GM12878 (cell line): Measurements from ENCODE around the gene CHMP4A. TPM values are rescaled to one million over a fixed set of nuclear protein-coding genes. Genes with fewer than 3 reads are reported as not detected.

Experiments used
- ATF7 ChIP-seq: fragments of 450-650 bp; IDR thresholded peaks from 2 replicates; pipeline ENCODE4 v1.6.1; 2016; ENCODE audit warnings: low read depth, mild to moderate bottlenecking
- ESRRA ChIP-seq: IDR thresholded peaks from 2 replicates; pipeline ENCODE4 v1.6.1; 2012; ENCODE audit warnings: mild to moderate bottlenecking, low read length, improper control_type of control experiment
- MTA2 ChIP-seq: fragments of 450-650 bp; IDR thresholded peaks from 2 replicates; pipeline ENCODE4 v1.6.1; 2016; ENCODE audit warnings: low read depth, mild to moderate bottlenecking, moderate library complexity
- NFXL1 ChIP-seq: fragments of 450-650 bp; IDR thresholded peaks from 2 replicates; pipeline ENCODE4 v1.6.1; 2017; ENCODE audit warnings: antibody characterized with exemption, mild to moderate bottlenecking, borderline replicate concordance
- PML ChIP-seq: IDR thresholded peaks from 2 replicates; pipeline ENCODE4 v1.6.1; 2012; ENCODE audit warnings: low read length, inconsistent platforms
- RCOR1 ChIP-seq: conservative IDR thresholded peaks from 2 replicates; pipeline ENCODE4 v1.6.1; 2012; ENCODE audit warnings: low read depth, low read length, improper control_type of control experiment
- SMAD5 ChIP-seq: IDR thresholded peaks from 2 replicates; pipeline ENCODE4 v1.6.1; 2016; ENCODE audit warnings: antibody characterized with exemption, low read depth
- SREBF1 ChIP-seq: IDR thresholded peaks from 2 replicates; pipeline ENCODE4 v1.6.1; 2012; ENCODE audit warnings: mild to moderate bottlenecking, low read length
- STAT1 ChIP-seq: fragments of 450-650 bp; conservative IDR thresholded peaks from 2 replicates; pipeline ENCODE4 v1.6.1; 2014; ENCODE audit warnings: antibody characterized with exemption, mild to moderate bottlenecking
- ZSCAN29 ChIP-seq: fragments of 450-650 bp; IDR thresholded peaks from 2 replicates; pipeline ENCODE4 v1.6.1; 2017; ENCODE audit warnings: mild to moderate bottlenecking, moderate library complexity
- polyA plus RNA-seq, 11 experiments: library from polyadenylated mRNA; depleted of rRNA in 4 of 11; unstranded in 6 of 11; stranded (reverse) in 5 of 11; fragments of >200 nt; fragmentation: Nextera tagmentation in 4 of 11; fragmentation: Illumina TruSeq in 1 of 11; extraction: Ambion mirVana in 4 of 11; extraction: Trizol in 1 of 11; gene quantifications; 1 replicate in 1 of 11; 2 replicates in 10 of 11; pipeline versions ENCODE4 v1.2.1 to v1.2.3, GENCODE V29; 2011 to 2016; ENCODE audit warnings: inconsistent platforms in 2 of 11, missing spikeins in 2 of 11, low read depth in 1 of 11
- total RNA-seq, 4 experiments: library from RNA; depleted of rRNA in 3 of 4; stranded (reverse); fragments of >200 nt in 3 of 4; fragmentation: Illumina TruSeq in 1 of 4; extraction: Trizol in 1 of 4; gene quantifications; 2 replicates each; pipeline versions ENCODE4 v1.2.1 to v1.2.3, GENCODE V29; 2013 to 2021
- TF ChIP-seq, protein P1 (sequence below): fragments of 450-650 bp; IDR thresholded peaks from 2 replicates; pipeline ENCODE4 v1.6.1; 2017; ENCODE audit warnings: mild to moderate bottlenecking, moderate library complexity
- TF ChIP-seq, protein P2 (sequence below): fragments of 450-650 bp; IDR thresholded peaks from 2 replicates; pipeline ENCODE4 v1.6.1; 2017; ENCODE audit warnings: mild to moderate bottlenecking
- TF ChIP-seq, protein P3 (sequence below): fragments of 450-650 bp; IDR thresholded peaks from 2 replicates; pipeline ENCODE4 v1.6.1; 2017; ENCODE audit warnings: mild to moderate bottlenecking, low read depth, inconsistent platforms; ENCODE audit not compliant: poor library complexity, severe bottlenecking
- TF ChIP-seq, protein P4 (sequence below): IDR thresholded peaks from 2 replicates; pipeline ENCODE4 v1.6.1; 2011; ENCODE audit warnings: borderline replicate concordance, low read depth, mild to moderate bottlenecking, moderate library complexity, mixed read lengths, low read length; ENCODE audit not compliant: insufficient read depth; ENCODE audit errors: extremely low read length
- TF ChIP-seq, protein P5 (sequence below): IDR thresholded peaks from 2 replicates; pipeline ENCODE4 v1.6.1; 2011; ENCODE audit warnings: low read depth, mild to moderate bottlenecking, low read length, moderate library complexity, borderline replicate concordance; ENCODE audit errors: extremely low read depth
- TF ChIP-seq, protein P6 (sequence below): fragments of 450-650 bp; IDR thresholded peaks from 2 replicates; pipeline ENCODE4 v1.6.1; 2017; ENCODE audit warnings: antibody characterized with exemption, mild to moderate bottlenecking, moderate library complexity

Gene CHMP4A
- total and polyA plus RNA-seq, 10 of the 15 experiments (the other 5 are each of a cell fraction or from before 2014, with no cell fraction given), result 35.5 to 151 (median 84.7) TPM

DNA sequence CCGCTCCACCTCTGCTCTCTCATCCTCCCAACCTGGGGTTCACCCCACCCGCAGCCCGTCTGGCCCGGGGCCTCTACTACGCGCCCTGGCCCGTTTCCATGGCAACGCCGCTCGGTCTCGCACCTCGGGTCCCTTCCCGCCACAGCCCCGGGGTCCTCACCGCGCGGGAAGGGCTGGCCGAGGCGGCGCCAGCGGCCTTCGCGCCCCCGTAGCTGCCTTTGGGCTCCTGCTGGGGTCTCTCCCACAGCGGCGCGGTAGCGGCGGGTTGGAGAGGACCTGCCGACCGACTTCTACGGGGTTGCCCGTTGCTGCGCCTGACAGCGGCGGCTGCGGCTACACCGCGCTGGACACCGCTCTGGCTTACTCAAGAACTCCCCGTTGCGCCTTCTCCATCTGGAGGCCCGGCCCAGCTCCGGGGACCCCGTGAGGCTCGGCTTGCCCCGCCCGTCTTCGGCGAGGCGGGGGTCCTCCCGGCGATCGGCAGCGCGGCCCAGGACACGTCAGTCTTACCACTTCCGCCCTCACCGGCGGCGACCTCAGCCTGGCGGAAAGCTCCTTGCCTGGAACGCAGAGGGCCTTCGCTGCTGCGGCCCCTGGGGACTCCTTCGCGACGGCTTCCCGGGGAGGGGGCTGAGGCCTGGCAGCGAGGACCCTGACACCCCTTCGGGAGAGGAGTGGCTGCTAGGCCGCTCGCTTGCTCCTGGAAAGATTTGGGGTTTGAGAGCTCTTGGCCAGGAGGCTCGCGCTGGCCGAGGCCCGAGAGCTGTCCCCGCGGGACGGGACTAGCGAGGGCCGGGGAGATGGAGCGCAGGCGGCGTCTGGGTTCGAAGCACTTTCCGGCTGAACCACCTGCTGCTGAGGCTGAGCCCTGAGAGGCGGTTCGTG, 17.9 kb downstream of the CHMP4A start, which contains the start of gene TM9SF1 (continued):
- TF ChIP-seq, protein P1, sequence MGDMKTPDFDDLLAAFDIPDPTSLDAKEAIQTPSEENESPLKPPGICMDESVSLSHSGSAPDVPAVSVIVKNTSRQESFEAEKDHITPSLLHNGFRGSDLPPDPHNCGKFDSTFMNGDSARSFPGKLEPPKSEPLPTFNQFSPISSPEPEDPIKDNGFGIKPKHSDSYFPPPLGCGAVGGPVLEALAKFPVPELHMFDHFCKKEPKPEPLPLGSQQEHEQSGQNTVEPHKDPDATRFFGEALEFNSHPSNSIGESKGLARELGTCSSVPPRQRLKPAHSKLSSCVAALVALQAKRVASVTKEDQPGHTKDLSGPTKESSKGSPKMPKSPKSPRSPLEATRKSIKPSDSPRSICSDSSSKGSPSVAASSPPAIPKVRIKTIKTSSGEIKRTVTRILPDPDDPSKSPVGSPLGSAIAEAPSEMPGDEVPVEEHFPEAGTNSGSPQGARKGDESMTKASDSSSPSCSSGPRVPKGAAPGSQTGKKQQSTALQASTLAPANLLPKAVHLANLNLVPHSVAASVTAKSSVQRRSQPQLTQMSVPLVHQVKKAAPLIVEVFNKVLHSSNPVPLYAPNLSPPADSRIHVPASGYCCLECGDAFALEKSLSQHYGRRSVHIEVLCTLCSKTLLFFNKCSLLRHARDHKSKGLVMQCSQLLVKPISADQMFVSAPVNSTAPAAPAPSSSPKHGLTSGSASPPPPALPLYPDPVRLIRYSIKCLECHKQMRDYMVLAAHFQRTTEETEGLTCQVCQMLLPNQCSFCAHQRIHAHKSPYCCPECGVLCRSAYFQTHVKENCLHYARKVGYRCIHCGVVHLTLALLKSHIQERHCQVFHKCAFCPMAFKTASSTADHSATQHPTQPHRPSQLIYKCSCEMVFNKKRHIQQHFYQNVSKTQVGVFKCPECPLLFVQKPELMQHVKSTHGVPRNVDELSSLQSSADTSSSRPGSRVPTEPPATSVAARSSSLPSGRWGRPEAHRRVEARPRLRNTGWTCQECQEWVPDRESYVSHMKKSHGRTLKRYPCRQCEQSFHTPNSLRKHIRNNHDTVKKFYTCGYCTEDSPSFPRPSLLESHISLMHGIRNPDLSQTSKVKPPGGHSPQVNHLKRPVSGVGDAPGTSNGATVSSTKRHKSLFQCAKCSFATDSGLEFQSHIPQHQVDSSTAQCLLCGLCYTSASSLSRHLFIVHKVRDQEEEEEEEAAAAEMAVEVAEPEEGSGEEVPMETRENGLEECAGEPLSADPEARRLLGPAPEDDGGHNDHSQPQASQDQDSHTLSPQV, result peak; percentile 73; the same call in 1 of the 2 replicates
- TF ChIP-seq, protein P2, sequence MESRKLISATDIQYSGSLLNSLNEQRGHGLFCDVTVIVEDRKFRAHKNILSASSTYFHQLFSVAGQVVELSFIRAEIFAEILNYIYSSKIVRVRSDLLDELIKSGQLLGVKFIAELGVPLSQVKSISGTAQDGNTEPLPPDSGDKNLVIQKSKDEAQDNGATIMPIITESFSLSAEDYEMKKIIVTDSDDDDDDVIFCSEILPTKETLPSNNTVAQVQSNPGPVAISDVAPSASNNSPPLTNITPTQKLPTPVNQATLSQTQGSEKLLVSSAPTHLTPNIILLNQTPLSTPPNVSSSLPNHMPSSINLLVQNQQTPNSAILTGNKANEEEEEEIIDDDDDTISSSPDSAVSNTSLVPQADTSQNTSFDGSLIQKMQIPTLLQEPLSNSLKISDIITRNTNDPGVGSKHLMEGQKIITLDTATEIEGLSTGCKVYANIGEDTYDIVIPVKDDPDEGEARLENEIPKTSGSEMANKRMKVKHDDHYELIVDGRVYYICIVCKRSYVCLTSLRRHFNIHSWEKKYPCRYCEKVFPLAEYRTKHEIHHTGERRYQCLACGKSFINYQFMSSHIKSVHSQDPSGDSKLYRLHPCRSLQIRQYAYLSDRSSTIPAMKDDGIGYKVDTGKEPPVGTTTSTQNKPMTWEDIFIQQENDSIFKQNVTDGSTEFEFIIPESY, result peak; percentile 85; the same call in 1 of the 2 replicates
- TF ChIP-seq ZSCAN29 (no peak), NFXL1 (no peak), STAT1 (peak; percentile 92; the same call in 1 of the 2 replicates), SREBF1 (no peak), MTA2 (no peak), ATF7 (0 out of 2 replicates have a peak, but pooled peaks have one; percentile 54), SMAD5 (no peak; the same call in 1 of the 2 replicates), ESRRA (no peak), RCOR1 (no peak), PML (no peak)
- TF ChIP-seq, protein P3, sequence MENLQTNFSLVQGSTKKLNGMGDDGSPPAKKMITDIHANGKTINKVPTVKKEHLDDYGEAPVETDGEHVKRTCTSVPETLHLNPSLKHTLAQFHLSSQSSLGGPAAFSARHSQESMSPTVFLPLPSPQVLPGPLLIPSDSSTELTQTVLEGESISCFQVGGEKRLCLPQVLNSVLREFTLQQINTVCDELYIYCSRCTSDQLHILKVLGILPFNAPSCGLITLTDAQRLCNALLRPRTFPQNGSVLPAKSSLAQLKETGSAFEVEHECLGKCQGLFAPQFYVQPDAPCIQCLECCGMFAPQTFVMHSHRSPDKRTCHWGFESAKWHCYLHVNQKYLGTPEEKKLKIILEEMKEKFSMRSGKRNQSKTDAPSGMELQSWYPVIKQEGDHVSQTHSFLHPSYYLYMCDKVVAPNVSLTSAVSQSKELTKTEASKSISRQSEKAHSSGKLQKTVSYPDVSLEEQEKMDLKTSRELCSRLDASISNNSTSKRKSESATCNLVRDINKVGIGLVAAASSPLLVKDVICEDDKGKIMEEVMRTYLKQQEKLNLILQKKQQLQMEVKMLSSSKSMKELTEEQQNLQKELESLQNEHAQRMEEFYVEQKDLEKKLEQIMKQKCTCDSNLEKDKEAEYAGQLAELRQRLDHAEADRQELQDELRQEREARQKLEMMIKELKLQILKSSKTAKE, result no peak
- TF ChIP-seq, protein P4, sequence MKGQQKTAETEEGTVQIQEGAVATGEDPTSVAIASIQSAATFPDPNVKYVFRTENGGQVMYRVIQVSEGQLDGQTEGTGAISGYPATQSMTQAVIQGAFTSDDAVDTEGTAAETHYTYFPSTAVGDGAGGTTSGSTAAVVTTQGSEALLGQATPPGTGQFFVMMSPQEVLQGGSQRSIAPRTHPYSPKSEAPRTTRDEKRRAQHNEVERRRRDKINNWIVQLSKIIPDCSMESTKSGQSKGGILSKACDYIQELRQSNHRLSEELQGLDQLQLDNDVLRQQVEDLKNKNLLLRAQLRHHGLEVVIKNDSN, result no peak
- TF ChIP-seq, protein P5, sequence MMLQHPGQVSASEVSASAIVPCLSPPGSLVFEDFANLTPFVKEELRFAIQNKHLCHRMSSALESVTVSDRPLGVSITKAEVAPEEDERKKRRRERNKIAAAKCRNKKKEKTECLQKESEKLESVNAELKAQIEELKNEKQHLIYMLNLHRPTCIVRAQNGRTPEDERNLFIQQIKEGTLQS, result no peak
- TF ChIP-seq, protein P6, sequence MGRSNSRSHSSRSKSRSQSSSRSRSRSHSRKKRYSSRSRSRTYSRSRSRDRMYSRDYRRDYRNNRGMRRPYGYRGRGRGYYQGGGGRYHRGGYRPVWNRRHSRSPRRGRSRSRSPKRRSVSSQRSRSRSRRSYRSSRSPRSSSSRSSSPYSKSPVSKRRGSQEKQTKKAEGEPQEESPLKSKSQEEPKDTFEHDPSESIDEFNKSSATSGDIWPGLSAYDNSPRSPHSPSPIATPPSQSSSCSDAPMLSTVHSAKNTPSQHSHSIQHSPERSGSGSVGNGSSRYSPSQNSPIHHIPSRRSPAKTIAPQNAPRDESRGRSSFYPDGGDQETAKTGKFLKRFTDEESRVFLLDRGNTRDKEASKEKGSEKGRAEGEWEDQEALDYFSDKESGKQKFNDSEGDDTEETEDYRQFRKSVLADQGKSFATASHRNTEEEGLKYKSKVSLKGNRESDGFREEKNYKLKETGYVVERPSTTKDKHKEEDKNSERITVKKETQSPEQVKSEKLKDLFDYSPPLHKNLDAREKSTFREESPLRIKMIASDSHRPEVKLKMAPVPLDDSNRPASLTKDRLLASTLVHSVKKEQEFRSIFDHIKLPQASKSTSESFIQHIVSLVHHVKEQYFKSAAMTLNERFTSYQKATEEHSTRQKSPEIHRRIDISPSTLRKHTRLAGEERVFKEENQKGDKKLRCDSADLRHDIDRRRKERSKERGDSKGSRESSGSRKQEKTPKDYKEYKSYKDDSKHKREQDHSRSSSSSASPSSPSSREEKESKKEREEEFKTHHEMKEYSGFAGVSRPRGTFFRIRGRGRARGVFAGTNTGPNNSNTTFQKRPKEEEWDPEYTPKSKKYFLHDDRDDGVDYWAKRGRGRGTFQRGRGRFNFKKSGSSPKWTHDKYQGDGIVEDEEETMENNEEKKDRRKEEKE, result no peak
